HepG2 (cell line): ENCODE measurements around the gene MTA2. TPM values are rescaled to one million over a fixed set of nuclear protein-coding genes. Genes with fewer than 3 reads are reported as not detected.
A peak's percentile ranks its signal among the peaks of the same experiment; 100 is the strongest.

Source experiments
- BCLAF1 ChIP-seq: fragments of 450-650 bp; IDR thresholded peaks from 2 replicates; pipeline ENCODE4 v1.6.1; 2017; ENCODE audit warnings: mild to moderate bottlenecking
- FLYWCH1 ChIP-seq: sonication (generic); formaldehyde crosslinking; IDR thresholded peaks from 2 replicates; pipeline ENCODE4 v1.8.1; 2023; ENCODE audit warnings: mild to moderate bottlenecking, missing genetic modification reagents
- HES4 ChIP-seq: sonication (generic); formaldehyde crosslinking; IDR thresholded peaks from 2 replicates; pipeline ENCODE4 v1.9.0; 2021; ENCODE audit warnings: mild to moderate bottlenecking, missing genetic modification reagents, borderline replicate concordance
- NR0B2 ChIP-seq: sonication (generic); formaldehyde crosslinking; IDR thresholded peaks from 2 replicates; pipeline ENCODE4 v1.4.0; 2020; ENCODE audit warnings: mild to moderate bottlenecking, missing genetic modification reagents
- PHB2 ChIP-seq: fragments of 450-650 bp; IDR thresholded peaks from 2 replicates; pipeline ENCODE4 v1.6.1; 2018; ENCODE audit not compliant: partially characterized antibody
- PRPF4 ChIP-seq: fragments of 200-400 bp; formaldehyde crosslinking; IDR thresholded peaks from 2 replicates; pipeline ENCODE4 v1.6.1; 2016; ENCODE audit warnings: low read length, low read depth; ENCODE audit not compliant: poor library complexity, severe bottlenecking
- TBL1XR1 ChIP-seq: fragments of 150-350 bp; IDR thresholded peaks from 2 replicates; pipeline ENCODE4 v1.6.1; 2014; ENCODE audit warnings: borderline replicate concordance, low read length; ENCODE audit not compliant: partially characterized antibody
- UBTF ChIP-seq: sonication (generic); formaldehyde crosslinking; IDR thresholded peaks from 2 replicates; pipeline ENCODE4 v1.4.0; 2020; ENCODE audit warnings: mild to moderate bottlenecking, missing genetic modification reagents
- ZNF407 ChIP-seq: sonication (generic); formaldehyde crosslinking; IDR thresholded peaks from one replicate; pipeline ENCODE4 v1.5.1; 2020; ENCODE audit warnings: mild to moderate bottlenecking, missing genetic modification reagents; ENCODE audit errors: not compliant biosample characterization
- ZNF639 ChIP-seq: conservative IDR thresholded peaks from 2 replicates; pipeline ENCODE4 v1.6.1; 2018; ENCODE audit warnings: missing genetic modification reagents
- polyA plus RNA-seq, 8 experiments: library from polyadenylated mRNA; depleted of rRNA in 3 of 8; stranded (reverse) in 7 of 8; unstranded in 1 of 8; fragments of >200 nt; fragmentation: Illumina TruSeq in 4 of 8; extraction: Trizol in 4 of 8; gene quantifications; 2 replicates each; pipeline versions ENCODE4 v1.2.1 to v1.2.3, GENCODE V29; 2011 to 2016; ENCODE audit warnings: low read depth in 4 of 8, missing spikeins in 1 of 8, mixed read lengths in 1 of 8; ENCODE audit not compliant: insufficient read depth in 1 of 8
- total RNA-seq, 5 experiments: library from RNA; depleted of rRNA; stranded (reverse); fragments of >200 nt; fragmentation: Illumina TruSeq; extraction: Trizol; gene quantifications; 2 replicates each; pipeline ENCODE4 v1.2.3, GENCODE V29; 2016; ENCODE audit warnings: low read depth in 1 of 5

Gene MTA2
- total and polyA plus RNA-seq, 2 of the 13 experiments (the other 11 are each of a cell fraction or from before 2014, with no cell fraction given), result 14.0 to 70.0 TPM

GRCh38 chr11:62591448-62592145 lies 10.1 kb downstream of the MTA2 start, which contains the start of gene TUT1 (continued):
- TF ChIP-seq ZNF407 (no peak), NR0B2 (peak; percentile 71; the same call in 1 of the 2 replicates), HES4 (CRISPR knock-in tag) (0 out of 2 replicates have a peak, but pooled peaks have one; percentile 19), TBL1XR1 (peak; percentile 75), PHB2 (no peak), PRPF4 (no peak), UBTF (peak; percentile 90), BCLAF1 (no peak), ZNF639 (CRISPR knock-in tag) (peak; percentile 97), FLYWCH1 (no peak)
